GM12801 (cell line): ENCODE data around the gene THY1.

Experiments
- TF ChIP-seq, protein P1 (sequence below): IDR thresholded peaks from one replicate; pipeline ENCODE4 v1.5.1; 2011; ENCODE audit warnings: control low read depth; ENCODE audit not compliant: insufficient read length; ENCODE audit errors: extremely low read depth

Gene THY1

DNA sequence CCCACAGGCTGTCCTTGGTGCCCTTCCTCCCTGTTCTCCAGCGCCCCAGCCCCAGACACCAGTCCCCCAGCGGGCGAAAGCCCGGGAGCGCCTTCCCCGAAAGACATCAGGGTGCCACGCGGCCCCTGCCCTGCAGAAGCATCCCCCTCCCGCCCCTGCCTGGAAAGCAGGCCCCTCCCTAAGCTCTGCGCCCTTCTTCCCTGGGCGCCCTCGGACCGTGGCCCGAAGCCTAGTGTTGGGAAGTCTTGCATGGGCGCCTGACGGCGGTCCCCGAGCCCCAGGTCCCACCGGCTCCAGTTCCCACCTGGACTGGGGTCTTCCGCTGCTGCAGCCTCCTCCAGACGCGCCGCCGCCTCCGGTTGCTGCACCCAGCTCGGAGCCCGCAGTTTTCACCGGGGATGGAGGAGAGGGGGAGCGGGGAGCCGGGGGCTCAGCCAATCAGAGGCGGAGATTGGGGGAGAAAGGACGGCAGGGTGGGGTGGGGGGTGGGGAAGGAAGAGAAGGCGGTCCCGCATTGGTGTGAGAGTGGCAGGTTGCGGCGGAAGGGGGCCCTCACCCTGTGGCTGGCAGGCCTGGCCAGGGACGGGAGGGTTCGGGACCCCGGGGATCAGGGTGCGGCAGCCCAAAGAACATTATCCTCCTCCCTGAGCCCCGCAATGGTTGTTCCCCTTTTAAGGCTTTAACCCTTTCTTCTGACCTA lies at the start of gene THY1:
Gene THY1 (minus strand): TSS at position 364 of the 700 bp plus-strand sequence. CDS start 2,267 bp downstream, outside the sequence.
- TF ChIP-seq, protein P1, sequence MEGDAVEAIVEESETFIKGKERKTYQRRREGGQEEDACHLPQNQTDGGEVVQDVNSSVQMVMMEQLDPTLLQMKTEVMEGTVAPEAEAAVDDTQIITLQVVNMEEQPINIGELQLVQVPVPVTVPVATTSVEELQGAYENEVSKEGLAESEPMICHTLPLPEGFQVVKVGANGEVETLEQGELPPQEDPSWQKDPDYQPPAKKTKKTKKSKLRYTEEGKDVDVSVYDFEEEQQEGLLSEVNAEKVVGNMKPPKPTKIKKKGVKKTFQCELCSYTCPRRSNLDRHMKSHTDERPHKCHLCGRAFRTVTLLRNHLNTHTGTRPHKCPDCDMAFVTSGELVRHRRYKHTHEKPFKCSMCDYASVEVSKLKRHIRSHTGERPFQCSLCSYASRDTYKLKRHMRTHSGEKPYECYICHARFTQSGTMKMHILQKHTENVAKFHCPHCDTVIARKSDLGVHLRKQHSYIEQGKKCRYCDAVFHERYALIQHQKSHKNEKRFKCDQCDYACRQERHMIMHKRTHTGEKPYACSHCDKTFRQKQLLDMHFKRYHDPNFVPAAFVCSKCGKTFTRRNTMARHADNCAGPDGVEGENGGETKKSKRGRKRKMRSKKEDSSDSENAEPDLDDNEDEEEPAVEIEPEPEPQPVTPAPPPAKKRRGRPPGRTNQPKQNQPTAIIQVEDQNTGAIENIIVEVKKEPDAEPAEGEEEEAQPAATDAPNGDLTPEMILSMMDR: no peak

DNA sequence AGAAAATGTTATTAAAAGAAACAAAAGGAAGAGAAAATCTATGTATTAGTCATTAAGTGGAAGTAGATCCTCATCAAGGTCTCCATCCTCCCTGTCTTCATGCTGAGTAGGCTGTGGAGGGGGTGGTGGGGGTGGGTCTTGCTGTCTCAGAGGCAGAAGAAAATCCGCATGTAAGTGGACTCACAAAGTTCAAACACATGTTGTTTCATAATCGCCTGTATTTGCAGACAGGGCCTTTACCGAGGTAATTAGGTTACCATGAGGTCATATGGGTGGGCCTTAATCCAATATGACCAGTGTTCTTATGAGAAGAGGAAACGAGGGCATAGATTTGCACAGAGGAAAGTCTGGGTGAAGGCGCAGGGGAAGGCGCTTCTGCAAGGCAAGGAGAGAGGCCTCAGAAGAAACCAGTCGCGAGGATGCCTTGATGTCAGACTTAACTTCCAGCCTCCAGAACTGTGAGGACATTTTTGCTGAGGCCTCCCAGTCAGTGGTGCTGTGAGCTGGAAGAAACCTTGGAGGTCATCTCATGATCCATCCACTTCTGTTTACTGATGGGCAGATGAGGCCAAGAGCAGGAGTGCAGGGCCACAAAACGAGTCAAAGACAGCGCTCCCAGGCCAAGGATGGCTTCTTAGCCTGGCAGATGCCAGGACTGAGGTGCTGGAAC lies 49.3 kb upstream of the THY1 start:
- TF ChIP-seq, protein P1: no peak

DNA sequence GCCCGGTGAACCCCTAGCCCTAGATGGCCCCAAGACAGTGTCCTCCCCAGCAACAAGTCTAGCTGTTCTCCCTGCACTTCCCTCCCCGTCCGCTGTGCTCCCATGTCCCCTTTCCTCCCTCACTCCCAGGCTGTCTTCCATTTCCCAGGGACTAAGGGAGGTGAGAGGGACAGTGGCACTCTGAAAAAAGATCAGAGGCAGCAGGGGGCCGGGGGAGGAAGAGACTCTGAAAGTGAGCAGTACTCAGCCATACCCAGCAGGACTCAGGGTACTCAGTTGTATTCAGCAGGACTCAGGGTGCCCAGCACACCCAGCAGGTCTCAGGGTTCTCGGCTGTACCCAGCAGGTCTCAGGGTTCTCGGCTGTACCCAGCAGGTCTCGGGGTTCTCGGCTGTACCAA lies 48.4 kb upstream of the THY1 start:
- TF ChIP-seq, protein P1: no peak

DNA sequence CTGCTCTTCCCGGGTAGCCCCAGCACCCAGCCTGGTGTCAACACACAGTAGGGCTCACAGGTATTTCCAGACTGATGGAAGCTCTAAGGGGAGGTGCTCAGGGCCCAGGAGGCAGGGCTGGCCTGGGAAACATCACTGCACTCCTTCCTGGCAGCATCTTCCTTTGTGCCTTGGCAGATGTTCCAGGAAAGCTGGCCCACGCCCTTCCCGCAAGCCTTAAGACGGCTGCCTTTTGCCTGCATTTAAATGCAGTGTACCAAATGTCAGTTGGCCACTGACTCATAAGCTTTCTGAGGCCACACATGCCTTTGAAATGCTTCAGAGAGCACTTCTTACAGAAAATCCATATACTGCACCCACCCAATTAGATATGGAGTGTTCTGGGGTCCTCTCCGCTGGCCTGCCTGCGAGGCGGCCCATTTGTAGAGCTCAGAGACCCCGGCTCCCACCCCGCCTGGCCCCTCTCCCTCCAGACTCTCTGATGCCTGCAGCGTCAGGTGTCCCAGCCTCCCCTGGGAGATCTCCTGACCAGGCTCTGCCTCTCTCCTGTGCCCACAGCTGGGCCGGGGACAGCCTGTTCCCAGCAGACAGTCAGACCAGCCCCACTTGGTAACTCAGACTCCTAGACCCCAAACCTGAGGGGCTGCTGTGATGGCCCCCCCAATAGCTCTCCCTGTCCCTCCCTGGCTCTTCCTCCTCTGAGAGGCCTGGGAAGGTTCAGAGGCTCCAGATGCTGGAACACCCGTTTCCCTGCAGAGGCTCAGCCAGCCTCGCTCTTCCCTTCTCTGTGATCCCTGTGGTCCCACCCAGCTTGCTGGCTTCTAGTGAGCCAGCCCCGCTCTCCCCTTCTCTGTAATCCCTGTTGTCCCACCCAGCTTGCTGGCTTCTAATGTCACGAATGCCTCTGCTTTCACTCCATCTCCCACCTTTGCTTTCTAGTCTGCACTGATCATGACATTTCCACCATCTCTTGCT lies 47.6 kb upstream of the THY1 start:
- TF ChIP-seq, protein P1: no peak

GRCh38 chr11:119469506-119469905 lies 46.5 kb upstream of the THY1 start:
- TF ChIP-seq, protein P1: no peak

DNA sequence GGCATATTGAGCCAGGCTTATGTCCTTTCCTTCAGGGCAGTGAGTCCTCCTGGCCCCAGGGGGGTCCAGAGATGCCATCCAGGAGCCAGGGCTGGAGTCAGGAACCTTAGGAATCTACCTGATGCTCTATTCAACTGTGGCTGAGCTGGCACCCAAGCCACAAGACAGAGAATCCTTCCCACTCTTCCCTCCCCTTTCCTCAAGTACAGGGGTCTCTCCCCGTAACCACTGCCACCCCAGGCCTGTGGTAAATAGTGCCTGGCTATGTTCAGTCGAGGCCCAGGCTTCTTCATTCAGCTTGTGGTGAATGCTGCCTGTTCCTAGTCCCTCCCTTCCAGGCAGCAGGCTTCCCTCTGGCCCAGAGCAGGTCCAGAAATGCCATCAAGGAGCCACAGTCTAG lies 45.5 kb upstream of the THY1 start:
- TF ChIP-seq, protein P1: no peak

DNA sequence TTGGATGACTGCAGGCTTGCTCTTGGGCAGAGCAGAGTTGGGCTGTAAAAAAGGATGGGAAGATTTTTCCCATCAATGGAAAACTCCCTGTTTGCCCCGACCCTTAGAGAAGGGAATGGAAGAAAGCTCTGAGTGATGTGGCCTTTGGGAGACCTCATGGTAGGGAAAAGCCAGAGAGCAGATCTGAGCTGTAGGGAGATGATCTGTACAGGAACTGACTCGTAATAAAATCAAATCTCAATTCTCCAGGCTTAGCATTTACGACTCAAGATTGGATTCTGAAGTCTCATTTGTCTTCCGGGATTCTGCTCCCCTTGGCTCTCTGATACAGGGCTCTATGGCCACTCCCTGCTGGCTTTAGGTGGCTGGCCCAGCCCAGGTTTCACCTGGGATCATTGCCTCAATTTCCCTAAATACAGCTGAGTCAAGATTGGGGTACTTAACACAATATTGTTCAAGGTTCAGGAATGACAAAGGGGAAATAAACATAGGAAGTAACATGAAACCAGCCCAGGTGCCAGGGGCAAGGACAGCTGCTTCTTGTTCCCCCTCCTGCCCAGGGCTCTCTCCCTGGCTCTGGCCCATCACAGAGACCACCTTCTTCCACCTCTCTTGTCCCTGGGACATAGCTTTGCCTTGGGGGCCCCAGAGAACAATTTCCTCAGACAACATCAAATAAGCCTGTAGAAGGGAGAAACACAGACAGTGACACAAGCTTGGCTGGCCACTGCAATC lies 38.4 kb upstream of the THY1 start:
- TF ChIP-seq, protein P1: no peak
